Esophagus muscularis mucosa (tissue), 4 donors: Measurements from ENCODE around the gene PSMG1. TPM values are rescaled to one million over a fixed set of nuclear protein-coding genes. Genes with fewer than 3 reads are reported as not detected.

Experiments
- DNase-seq: peaks from one replicate; pipeline ENCODE4 v3.0.0-alpha.2; 2017; ENCODE audit errors: extremely low spot score
- H3K27ac ChIP-seq, 4 donors: fragments of 200-600 bp; sonication (generic); replicated peaks in 1 of 4; 1 replicate in 3 of 4; 2 replicates in 1 of 4; pipeline ENCODE4 v1.5.1; 2016 to 2019; ENCODE audit warnings: mild to moderate bottlenecking in 1 of 4
- H3K27me3 ChIP-seq, 4 donors: fragments of 200-600 bp; sonication (generic); one replicate each; pipeline versions ENCODE4 v1.5.1 to v1.6.0; 2016 to 2019
- H3K36me3 ChIP-seq, 4 donors: fragments of 200-600 bp; sonication (generic); one replicate each; pipeline ENCODE4 v1.5.1; 2016 to 2019
- H3K4me1 ChIP-seq, 4 donors: fragments of 200-600 bp; sonication (generic); one replicate each; pipeline ENCODE4 v1.5.1; 2016 to 2019
- H3K4me3 ChIP-seq, 4 donors: fragments of 200-600 bp; sonication (generic); 1 replicate in 2 of 4; 2 replicates in 2 of 4; pipeline ENCODE4 v1.5.1; 2016 to 2019; ENCODE audit warnings: mild to moderate bottlenecking in 4 of 4, moderate library complexity in 1 of 4
- H3K9me3 ChIP-seq, 4 donors: fragments of 200-600 bp; sonication (generic); 1 replicate in 3 of 4; 2 replicates in 1 of 4; pipeline ENCODE4 v1.5.1; 2016 to 2019
- CTCF ChIP-seq, 3 experiments: fragments of 200-600 bp in 2 of 3; fragments of 450-650 bp in 1 of 3; sonication (generic) in 2 of 3; IDR thresholded peaks; one replicate each; pipeline ENCODE4 v1.5.1; 2017 to 2019; ENCODE audit warnings: antibody characterized with exemption in 3 of 3, mild to moderate bottlenecking in 2 of 3, moderate library complexity in 1 of 3
- EP300 ChIP-seq: sonication (generic); formaldehyde crosslinking; IDR thresholded peaks from one replicate; pipeline ENCODE4 v1.6.1; 2017; ENCODE audit warnings: antibody characterized with exemption
- POLR2A ChIP-seq: fragments of 450-650 bp; IDR thresholded peaks from one replicate; pipeline ENCODE4 v1.6.1; 2017; ENCODE audit warnings: antibody characterized with exemption, moderate library complexity, mild to moderate bottlenecking, low read depth
- POLR2AphosphoS5 ChIP-seq, 2 donors: sonication (generic); formaldehyde crosslinking; IDR thresholded peaks; one replicate each; pipeline ENCODE4 v1.6.1; 2017; ENCODE audit warnings: antibody characterized with exemption in 2 of 2
- WGBS: methylation state at CpG from one replicate; pipeline ENCODE4 v1.1.5; 2018; 5-methylcytosine and 5-hydroxymethylcytosine counted together
- intact Hi-C: fragments of 100-400 bp; cut with DNase I; formaldehyde crosslinking; loops from one replicate; pipeline ENCODE4 v1.15.1; 2023
- total RNA-seq, 4 donors: library from RNA; depleted of rRNA; stranded (reverse); fragments of >200 nt; gene quantifications; one replicate each; pipeline versions ENCODE4 v1.1.0 to v1.2.1, GENCODE V29; 2016

The PSMG1 gene
- total RNA-seq, 4 donors from 2014 or later: 23.5 to 32.8 (median 25.1) TPM

GRCh38 chr21:39148975-39149374, 34.3 kb downstream of the PSMG1 start:
- intact Hi-C loops: no loop called here
- Histone ChIP-seq H3K9me3 (peaks cover 0 to 14% (median 0%) of the 10 kb centered on the region in 4 donors), H3K4me1 (no peaks in the 10 kb centered on the region), H3K4me3 (no peak overlapping the region), H3K27ac (no peak overlapping the region), H3K36me3 (no peaks in the 10 kb centered on the region), H3K27me3 (no peaks in the 10 kb centered on the region)
- TF ChIP-seq EP300 (no peak), POLR2AphosphoS5 (IDR thresholded peaks at IDR 0.05) (no peak), CTCF (IDR thresholded peaks at IDR 0.05) (no peak), POLR2A (no peak)
- DNase-seq: peak; percentile 26
- WGBS: 62% methylated on average over 2 of the region's 2 CpGs

GRCh38 chr21:39144191-39144590, 39.1 kb downstream of the PSMG1 start:
- intact Hi-C loops: no loop called here
- no peak overlapping the region for H3K27ac ChIP-seq
- DNase-seq: no peak
- H3K4me1 ChIP-seq: no peaks in the 10 kb centered on the region
- no peak for TF ChIP-seq POLR2A
- no peak for TF ChIP-seq POLR2AphosphoS5 (IDR thresholded peaks at IDR 0.05)
- TF ChIP-seq EP300: no peak
- no peak for TF ChIP-seq CTCF (IDR thresholded peaks at IDR 0.05)
- H3K4me3 ChIP-seq: no peak overlapping the region
- no peaks in the 10 kb centered on the region for H3K36me3 ChIP-seq
- 77% methylated on average over 3 of the region's 3 CpGs for WGBS
- H3K27me3 ChIP-seq: no peaks in the 10 kb centered on the region
- peaks cover 0 to 14% (median 0%) of the 10 kb centered on the region in 4 donors for H3K9me3 ChIP-seq

- no peak overlapping the region for H3K4me3 ChIP-seq
- no peak for DNase-seq
- intact Hi-C loops: no loop called here
- peaks cover 0 to 14% (median 0%) of the 10 kb centered on the region in 4 donors for H3K9me3 ChIP-seq
- no peaks in the 10 kb centered on the region for H3K27me3 ChIP-seq
- no peak overlapping the region for H3K27ac ChIP-seq
- no peaks in the 10 kb centered on the region for H3K36me3 ChIP-seq
- TF ChIP-seq EP300 (no peak), CTCF (IDR thresholded peaks at IDR 0.05) (no peak), POLR2A (no peak), POLR2AphosphoS5 (IDR thresholded peaks at IDR 0.05) (no peak)
- no peaks in the 10 kb centered on the region for H3K4me1 ChIP-seq
- WGBS: 78% methylated on average over 3 of the region's 3 CpGs
Observed at GRCh38 chr21:39142972-39143371, 40.3 kb downstream of the PSMG1 start.

GRCh38 chr21:39141502-39141901, 41.7 kb downstream of the PSMG1 start:
- Histone ChIP-seq H3K4me1 (no peaks in the 10 kb centered on the region), H3K4me3 (no peak overlapping the region), H3K27ac (no peak overlapping the region), H3K36me3 (no peaks in the 10 kb centered on the region), H3K9me3 (peaks cover 0 to 14% (median 0%) of the 10 kb centered on the region in 4 donors), H3K27me3 (no peaks in the 10 kb centered on the region)
- no peak for TF ChIP-seq EP300
- TF ChIP-seq POLR2AphosphoS5 (IDR thresholded peaks at IDR 0.05): no peak
- TF ChIP-seq POLR2A: no peak
- no peak for TF ChIP-seq CTCF (IDR thresholded peaks at IDR 0.05)
- 82% methylated on average over 3 of the region's 3 CpGs for WGBS
- no peak for DNase-seq
- intact Hi-C loops: no loop called here
